Measurements from ENCODE around the gene ALDH1L2.
A peak's percentile ranks its signal among the peaks of the same experiment; 100 is the strongest.

The ALDH1L2 gene

GRCh38 chr12:105076098-105076497, 8.2 kb downstream of the ALDH1L2 start:
- H3K36me3 Mint-ChIP-seq (ENCODE audit: insufficient read depth), result no peaks in the 10 kb centered on the region
- DNase-seq (no peak), ATAC-seq (replicated peaks) (no peak)
- peaks cover 22 to 28% of the 10 kb centered on the region in 2 donors for H3K27me3 Mint-ChIP-seq
- H3K27ac Mint-ChIP-seq, result no peak overlapping the region
- H3K4me3 Mint-ChIP-seq, result no peak overlapping the region
- no peaks in the 10 kb centered on the region for H3K4me1 Mint-ChIP-seq (ENCODE audit: low read depth in 2 of 2)
- no peaks in the 10 kb centered on the region for H3K9me3 Mint-ChIP-seq

- no peaks in the 10 kb centered on the region for H3K4me1 Mint-ChIP-seq (ENCODE audit: low read depth in 2 of 2)
- no peaks in the 10 kb centered on the region for H3K36me3 Mint-ChIP-seq (ENCODE audit: insufficient read depth)
- DNase-seq (no peak), ATAC-seq (replicated peaks) (no peak)
- H3K9me3 Mint-ChIP-seq, result no peaks in the 10 kb centered on the region
- H3K27me3 Mint-ChIP-seq, result peaks cover 11 to 13% of the 10 kb centered on the region in 2 donors
- no peak overlapping the region for H3K27ac Mint-ChIP-seq
- H3K4me3 Mint-ChIP-seq, result no peak overlapping the region
These were observed 11.3 kb downstream of the ALDH1L2 start for GRCh38 chr12:105072888-105073488.

GRCh38 chr12:105071981-105072380, 12.3 kb downstream of the ALDH1L2 start:
- Mint-ChIP-seq H3K27ac (no peak overlapping the region), H3K4me1 (ENCODE audit: low read depth in 2 of 2) (no peaks in the 10 kb centered on the region), H3K4me3 (no peak overlapping the region), H3K36me3 (ENCODE audit: insufficient read depth) (peaks cover under 1% of the 10 kb centered on the region), H3K27me3 (peaks cover 16 to 22% of the 10 kb centered on the region in 2 donors), H3K9me3 (no peaks in the 10 kb centered on the region)
- DNase-seq, result no peak
- no peak for ATAC-seq (replicated peaks)

- H3K27me3 Mint-ChIP-seq, result peaks cover 34 to 41% of the 10 kb centered on the region in 2 donors
- H3K9me3 Mint-ChIP-seq, result no peaks in the 10 kb centered on the region
- ATAC-seq (replicated peaks) (no peak), DNase-seq (no peak)
- H3K4me1 Mint-ChIP-seq (ENCODE audit: low read depth in 2 of 2), result no peaks in the 10 kb centered on the region
- peaks cover 5% of the 10 kb centered on the region for H3K36me3 Mint-ChIP-seq (ENCODE audit: insufficient read depth)
- H3K4me3 Mint-ChIP-seq, result no peak overlapping the region
- no peak overlapping the region for H3K27ac Mint-ChIP-seq
These were observed 14.1 kb downstream of the ALDH1L2 start for GRCh38 chr12:105069936-105070702.

- H3K4me3 Mint-ChIP-seq, result no peak overlapping the region
- ATAC-seq (replicated peaks) (no peak), DNase-seq (no peak)
- H3K9me3 Mint-ChIP-seq, result no peaks in the 10 kb centered on the region
- peaks cover 5% of the 10 kb centered on the region for H3K36me3 Mint-ChIP-seq (ENCODE audit: insufficient read depth)
- peaks cover 34 to 38% of the 10 kb centered on the region in 2 donors for H3K27me3 Mint-ChIP-seq
- no peaks in the 10 kb centered on the region for H3K4me1 Mint-ChIP-seq (ENCODE audit: low read depth in 2 of 2)
- no peak overlapping the region for H3K27ac Mint-ChIP-seq
These were observed 16.7 kb downstream of the ALDH1L2 start for GRCh38 chr12:105067511-105068031.

- Mint-ChIP-seq H3K4me1 (ENCODE audit: low read depth in 2 of 2) (no peaks in the 10 kb centered on the region), H3K27me3 (peaks cover 30 to 38% of the 10 kb centered on the region in 2 donors), H3K36me3 (ENCODE audit: insufficient read depth) (peaks cover 5% of the 10 kb centered on the region), H3K27ac (no peak overlapping the region), H3K4me3 (no peak overlapping the region), H3K9me3 (no peaks in the 10 kb centered on the region)
- DNase-seq, result no peak
- no peak for ATAC-seq (replicated peaks)
These were observed 19.6 kb downstream of the ALDH1L2 start for GRCh38 chr12:105064564-105065178.

- Mint-ChIP-seq H3K27me3 (peaks cover 14 to 26% of the 10 kb centered on the region in 2 donors), H3K4me1 (ENCODE audit: low read depth in 2 of 2) (no peaks in the 10 kb centered on the region), H3K4me3 (no peak overlapping the region), H3K36me3 (ENCODE audit: insufficient read depth) (no peaks in the 10 kb centered on the region), H3K27ac (no peak overlapping the region), H3K9me3 (no peaks in the 10 kb centered on the region)
- no peak for DNase-seq
- no peak for ATAC-seq (replicated peaks)
These were observed 23.4 kb downstream of the ALDH1L2 start for GRCh38 chr12:105060715-105061378.

GRCh38 chr12:105057174-105057573, 27.1 kb downstream of the ALDH1L2 start:
- H3K9me3 Mint-ChIP-seq, result no peaks in the 10 kb centered on the region
- ATAC-seq (replicated peaks), result no peak
- H3K4me3 Mint-ChIP-seq, result no peak overlapping the region
- no peaks in the 10 kb centered on the region for H3K36me3 Mint-ChIP-seq (ENCODE audit: insufficient read depth)
- H3K27me3 Mint-ChIP-seq, result peaks cover 0 to 10% of the 10 kb centered on the region in 2 donors
- DNase-seq, result no peak
- H3K4me1 Mint-ChIP-seq (ENCODE audit: low read depth in 2 of 2), result peaks cover 0 to 1% of the 10 kb centered on the region in 2 donors
- H3K27ac Mint-ChIP-seq, result no peak overlapping the region

GRCh38 chr12:105053116-105053572, 31.1 kb downstream of the ALDH1L2 start:
- Mint-ChIP-seq H3K4me3 (no peak overlapping the region), H3K4me1 (ENCODE audit: low read depth in 2 of 2) (peaks cover 0 to 1% of the 10 kb centered on the region in 2 donors), H3K27ac (no peak overlapping the region), H3K9me3 (no peaks in the 10 kb centered on the region), H3K36me3 (ENCODE audit: insufficient read depth) (no peaks in the 10 kb centered on the region), H3K27me3 (peaks cover 0 to 10% of the 10 kb centered on the region in 2 donors)
- ATAC-seq (replicated peaks) (peak; percentile 89), DNase-seq (peak; percentile 72 to 81 (median 76))

GRCh38 chr12:105051981-105052380, 32.3 kb downstream of the ALDH1L2 start:
- Mint-ChIP-seq H3K4me3 (no peak overlapping the region), H3K9me3 (no peaks in the 10 kb centered on the region), H3K27me3 (peaks cover 0 to 10% of the 10 kb centered on the region in 2 donors), H3K4me1 (ENCODE audit: low read depth in 2 of 2) (peaks cover 0 to 1% of the 10 kb centered on the region in 2 donors), H3K36me3 (ENCODE audit: insufficient read depth) (no peaks in the 10 kb centered on the region), H3K27ac (no peak overlapping the region)
- ATAC-seq (replicated peaks), result no peak
- DNase-seq, result no peak

GRCh38 chr12:105048315-105048714, 35.9 kb downstream of the ALDH1L2 start:
- ATAC-seq (replicated peaks), result no peak
- Mint-ChIP-seq H3K4me1 (ENCODE audit: low read depth in 2 of 2) (peaks cover 0 to 1% of the 10 kb centered on the region in 2 donors), H3K9me3 (no peaks in the 10 kb centered on the region), H3K4me3 (no peak overlapping the region), H3K36me3 (ENCODE audit: insufficient read depth) (no peaks in the 10 kb centered on the region), H3K27me3 (no peaks in the 10 kb centered on the region), H3K27ac (no peak overlapping the region)
- DNase-seq, result no peak

GRCh38 chr12:105047308-105047707, 37.0 kb downstream of the ALDH1L2 start:
- Mint-ChIP-seq H3K27ac (no peak overlapping the region), H3K9me3 (no peaks in the 10 kb centered on the region), H3K4me1 (ENCODE audit: low read depth in 2 of 2) (no peaks in the 10 kb centered on the region), H3K4me3 (no peak overlapping the region), H3K36me3 (ENCODE audit: insufficient read depth) (no peaks in the 10 kb centered on the region), H3K27me3 (no peaks in the 10 kb centered on the region)
- ATAC-seq (replicated peaks), result no peak
- no peak for DNase-seq

- H3K36me3 Mint-ChIP-seq (ENCODE audit: insufficient read depth), result no peaks in the 10 kb centered on the region
- no peak overlapping the region for H3K4me3 Mint-ChIP-seq
- no peaks in the 10 kb centered on the region for H3K27me3 Mint-ChIP-seq
- no peak overlapping the region for H3K27ac Mint-ChIP-seq
- H3K9me3 Mint-ChIP-seq, result no peaks in the 10 kb centered on the region
- peaks cover 8 to 13% of the 10 kb centered on the region in 2 donors for H3K4me1 Mint-ChIP-seq (ENCODE audit: low read depth in 2 of 2)
- ATAC-seq (replicated peaks) (no peak), DNase-seq (no peak)
These were observed 43.1 kb downstream of the ALDH1L2 start for GRCh38 chr12:105041186-105041585.
